ENCODE results near the gene SREK1IP1.
A peak's percentile ranks its signal among the peaks of the same experiment; 100 is the strongest.

Gene SREK1IP1

GRCh38 chr5:64768358-64769312 lies at the start of gene SREK1IP1, which contains the start of gene CWC27:
Gene SREK1IP1, minus strand, starts transcription at chr5:64768691. Its CDS starts 174 bp downstream, at chr5:64768517.
Gene CWC27, plus strand, starts transcription at chr5:64768930. Its CDS starts 217 bp downstream, at chr5:64769147.
- peak; percentile 92 for DNase-seq

- no peak for DNase-seq
These were observed 49.8 kb upstream of the SREK1IP1 start for GRCh38 chr5:64818245-64818644.

- DNase-seq = no peak
These were observed 45.6 kb upstream of the SREK1IP1 start for GRCh38 chr5:64814073-64814472.

- peak; percentile 42 for DNase-seq
These were observed 42.7 kb upstream of the SREK1IP1 start for GRCh38 chr5:64811050-64811640.

- no peak for DNase-seq
These were observed 39.0 kb upstream of the SREK1IP1 start for GRCh38 chr5:64807520-64807919.

GRCh38 chr5:64806537-64806936 lies 38.0 kb upstream of the SREK1IP1 start:
- DNase-seq = no peak

GRCh38 chr5:64800926-64801325 lies 32.4 kb upstream of the SREK1IP1 start:
- DNase-seq = no peak

- no peak for DNase-seq
These were observed 27.8 kb upstream of the SREK1IP1 start for GRCh38 chr5:64796301-64796700.

- no peak for DNase-seq
These were observed 25.7 kb upstream of the SREK1IP1 start for GRCh38 chr5:64794053-64794770.

- no peak for DNase-seq
These were observed 24.0 kb upstream of the SREK1IP1 start for GRCh38 chr5:64792469-64792868.

- no peak for DNase-seq
These were observed 21.7 kb upstream of the SREK1IP1 start for GRCh38 chr5:64790210-64790609.

GRCh38 chr5:64789457-64789856 lies 21.0 kb upstream of the SREK1IP1 start:
- no peak for DNase-seq

GRCh38 chr5:64788156-64788555 lies 19.7 kb upstream of the SREK1IP1 start:
- no peak for DNase-seq

GRCh38 chr5:64786372-64786771 lies 17.9 kb upstream of the SREK1IP1 start:
- DNase-seq = no peak

- peak; percentile 74 for DNase-seq
These were observed 16.0 kb upstream of the SREK1IP1 start for GRCh38 chr5:64784451-64785025.

- DNase-seq = no peak
These were observed 6.8 kb upstream of the SREK1IP1 start for GRCh38 chr5:64775291-64775690.

- DNase-seq = no peak
These were observed 5.0 kb upstream of the SREK1IP1 start for GRCh38 chr5:64773533-64773932.

- DNase-seq = no peak
These were observed 3.2 kb upstream of the SREK1IP1 start for GRCh38 chr5:64771736-64772135.

GRCh38 chr5:64769855-64770254 lies 1.4 kb upstream of the SREK1IP1 start:
- no peak for DNase-seq

- DNase-seq = peak; percentile 29
These were observed 533 bp downstream of the SREK1IP1 start for GRCh38 chr5:64767959-64768357.

- DNase-seq = no peak
These were observed 1.6 kb downstream of the SREK1IP1 start for GRCh38 chr5:64766941-64767340.

- DNase-seq = no peak
These were observed 2.5 kb downstream of the SREK1IP1 start for GRCh38 chr5:64765804-64766504.
